HG03095 (cell line): ENCODE measurements around the gene CCDC13.

ENCODE experiments used
- ATAC-seq: cut with Tn5 transposase; IDR thresholded peaks from one replicate; pipeline ENCODE4 v1.9.1; 2021; ENCODE audit warnings: moderate library complexity; ENCODE audit not compliant: unreplicated experiment

CCDC13 gene

DNA sequence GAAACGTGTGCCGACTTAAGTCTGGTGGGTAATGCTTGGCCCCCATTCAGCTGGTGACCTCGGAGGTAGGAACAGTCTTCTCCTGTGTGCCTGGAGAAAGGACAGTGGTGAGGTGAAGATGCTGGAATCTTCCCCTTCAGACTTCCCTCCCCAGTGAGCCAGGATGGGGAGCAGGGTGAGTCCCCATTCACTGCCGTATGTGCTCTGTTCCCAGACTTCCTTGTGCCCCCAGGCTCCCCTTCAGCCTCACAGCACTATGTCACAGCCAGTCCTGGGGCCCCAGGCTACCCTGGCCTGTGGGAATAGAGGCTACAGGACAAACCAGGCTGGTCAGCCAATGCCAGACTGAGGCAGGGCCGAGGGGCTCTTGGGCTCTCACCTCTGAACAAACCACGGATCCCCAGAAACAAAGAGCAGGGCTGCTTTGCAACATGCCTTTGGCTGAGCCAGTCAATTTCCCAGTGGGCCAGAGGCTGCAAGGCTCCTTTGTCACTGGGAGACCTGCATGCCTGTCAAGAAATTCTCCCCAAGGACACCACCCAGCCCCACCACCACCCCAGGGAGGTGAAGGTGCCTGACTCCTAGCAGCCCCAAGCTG lies 38.7 kb downstream of the CCDC13 start:
- ATAC-seq, result no peak

DNA sequence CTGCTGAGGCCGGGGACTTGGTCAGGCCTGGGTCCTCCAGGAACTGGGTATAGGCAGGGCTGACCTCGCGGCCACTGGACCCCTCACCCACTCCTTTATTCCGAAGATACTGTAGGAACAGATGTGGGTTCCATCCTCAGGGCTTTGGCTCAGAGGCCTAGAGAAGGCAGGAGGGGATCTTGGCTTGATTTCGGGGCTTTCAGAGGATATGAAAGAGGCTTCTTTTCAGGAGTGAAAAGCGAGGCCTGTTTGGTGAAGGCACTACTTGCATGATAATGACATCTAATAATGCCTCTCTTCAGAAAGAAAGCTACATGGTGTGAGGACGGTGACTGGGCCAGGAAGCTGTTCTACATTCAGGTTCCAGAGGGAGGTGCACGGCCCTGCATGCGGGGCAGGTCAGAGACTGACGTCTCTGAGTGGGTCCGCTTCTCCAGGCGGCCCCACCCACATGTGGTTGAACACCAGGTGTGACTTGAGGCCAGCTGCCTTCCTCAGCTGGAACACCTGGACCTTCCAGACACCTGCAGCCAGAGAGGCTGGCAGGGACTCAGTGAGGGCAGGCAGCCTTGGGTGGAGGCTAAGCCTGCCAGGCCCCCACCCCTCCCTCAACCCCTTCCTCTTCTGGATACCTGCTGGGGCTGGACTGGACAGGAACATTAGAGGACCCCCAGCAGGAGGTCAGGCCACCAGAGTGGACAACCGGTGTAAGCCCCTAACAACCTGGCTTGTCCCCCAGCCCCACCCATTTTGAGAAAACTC lies 39.4 kb downstream of the CCDC13 start:
- no peak for ATAC-seq

DNA sequence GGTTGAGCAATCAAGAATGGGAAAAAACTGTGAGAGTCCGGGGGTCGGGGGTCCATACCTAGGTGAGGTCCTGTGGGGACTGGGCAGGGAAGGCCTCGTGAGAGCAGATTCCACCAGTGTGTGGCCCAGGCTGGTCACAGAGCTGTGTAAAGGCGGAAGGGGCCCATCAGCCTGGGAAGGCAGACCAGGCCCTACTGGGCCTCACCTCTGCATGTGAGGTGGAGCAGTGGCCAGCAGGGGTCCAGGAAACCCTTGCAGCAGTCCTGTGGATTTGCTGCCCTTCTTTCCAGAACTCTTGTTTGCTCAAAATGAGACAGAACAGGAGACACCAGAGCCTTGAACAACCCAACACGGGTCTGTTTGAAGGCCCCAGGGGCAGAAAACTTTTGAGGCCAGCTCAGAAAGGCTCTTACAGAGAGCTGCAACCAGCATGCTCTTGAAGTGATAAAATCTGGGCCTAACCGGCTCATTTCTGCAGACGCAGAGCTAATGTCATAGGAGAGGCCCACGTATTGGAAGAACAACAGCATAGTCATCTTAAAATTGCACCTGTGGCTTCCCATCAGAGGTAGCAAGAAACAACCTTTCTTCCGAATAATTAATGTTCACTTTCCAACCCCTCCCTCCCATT lies 40.1 kb downstream of the CCDC13 start:
- no peak for ATAC-seq

DNA sequence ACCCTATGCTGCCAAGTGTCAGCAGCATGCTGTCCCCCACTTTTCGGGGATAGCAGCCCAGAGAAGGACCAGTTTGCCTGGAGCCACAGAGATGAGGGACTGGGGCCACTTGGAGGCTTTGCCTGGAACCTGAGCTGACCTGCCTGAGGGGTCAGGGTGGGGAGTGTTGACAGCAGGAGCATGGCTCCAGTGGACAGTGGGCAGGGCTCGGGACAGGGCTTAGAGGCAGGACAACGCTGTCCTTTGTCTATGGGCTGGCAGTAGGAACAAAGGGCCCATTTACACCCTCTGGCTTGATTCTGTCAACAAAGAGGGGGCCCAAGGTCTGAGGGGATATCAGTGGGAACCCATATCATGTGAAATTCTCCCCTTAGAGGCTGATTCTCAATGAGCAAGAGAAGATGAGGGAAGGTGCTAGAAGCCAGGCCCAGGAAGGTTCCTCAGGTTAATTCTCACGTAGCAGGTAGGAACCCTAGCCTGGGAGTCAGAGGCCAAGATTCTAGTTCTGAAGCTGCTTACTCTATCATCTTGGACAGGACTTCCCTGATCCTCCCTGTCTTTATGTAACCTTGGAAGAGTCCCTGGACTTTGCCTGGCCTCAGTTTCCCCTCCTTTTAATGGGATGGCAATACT lies 40.7 kb downstream of the CCDC13 start:
- ATAC-seq, result no peak

- ATAC-seq, result no peak
Observed at GRCh38 chr3:42731476-42732195, 41.4 kb downstream of the CCDC13 start.

GRCh38 chr3:42730706-42731420 lies 42.2 kb downstream of the CCDC13 start:
- ATAC-seq, result no peak

GRCh38 chr3:42730294-42730693 lies 42.8 kb downstream of the CCDC13 start:
- ATAC-seq, result no peak

- ATAC-seq, result no peak
Observed at GRCh38 chr3:42729404-42730145, 43.5 kb downstream of the CCDC13 start.

- ATAC-seq, result no peak
Observed at GRCh38 chr3:42728668-42729364, 44.2 kb downstream of the CCDC13 start.

DNA sequence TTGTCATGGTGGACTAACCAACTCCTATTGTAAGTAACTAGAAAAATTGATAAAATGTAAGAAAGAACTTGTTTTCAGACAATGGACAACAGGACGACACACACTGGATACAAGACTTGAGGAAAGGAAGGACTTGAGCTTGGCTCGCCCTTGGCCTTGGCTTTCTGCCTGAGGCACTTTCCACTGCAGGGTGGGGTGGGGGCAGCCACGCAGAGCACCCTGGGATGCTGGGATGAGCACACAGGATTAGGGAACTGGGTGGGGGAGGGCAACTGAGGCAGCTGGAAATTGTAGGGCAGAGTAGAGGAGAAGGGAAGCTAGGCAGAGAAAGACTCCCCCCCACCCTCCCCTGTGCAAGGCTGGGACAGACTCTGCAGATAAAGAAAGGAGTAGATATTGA lies 45.0 kb downstream of the CCDC13 start:
- ATAC-seq, result no peak

DNA sequence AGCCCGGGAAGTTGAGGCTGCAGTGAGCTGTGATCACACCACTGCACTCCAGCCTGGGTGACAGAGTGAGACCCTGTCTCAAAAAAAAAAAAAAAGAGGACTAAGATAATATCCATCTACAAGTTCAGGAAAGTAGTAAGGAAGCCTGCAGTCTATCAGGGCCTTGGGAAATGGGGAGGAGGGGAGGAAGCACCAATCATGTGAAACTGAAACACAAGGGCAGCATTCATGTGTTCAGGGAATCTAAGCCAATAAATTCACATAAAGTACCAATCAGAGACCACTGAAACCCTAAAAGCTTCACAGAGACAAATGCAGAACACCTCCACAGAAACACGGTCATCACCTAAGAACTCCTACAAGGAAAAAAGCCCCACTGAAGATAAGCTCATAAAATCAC lies 47.6 kb downstream of the CCDC13 start:
- ATAC-seq, result no peak

DNA sequence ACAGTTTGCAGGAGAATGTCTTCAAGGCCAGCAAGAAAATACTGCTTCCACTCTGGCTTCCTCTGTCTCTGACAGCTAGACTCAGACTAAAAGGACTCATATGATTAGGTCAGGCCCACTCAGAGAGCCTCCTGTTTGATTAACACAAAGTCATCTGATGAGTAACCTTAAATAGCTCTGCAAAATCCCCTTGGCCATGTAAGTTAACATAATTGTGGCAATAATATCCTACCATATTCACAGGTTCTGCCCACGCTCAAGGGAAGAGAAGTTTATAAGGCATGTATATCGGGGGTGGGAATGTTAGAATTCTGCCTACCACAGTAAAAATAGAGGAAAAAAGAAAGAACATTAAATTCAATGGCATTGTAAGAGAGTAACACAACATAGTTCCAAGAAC lies 49.8 kb downstream of the CCDC13 start:
- ATAC-seq, result no peak
